Activated CD4-positive, alpha-beta T cell treated with anti-CD3 and anti-CD28 coated beads, Interleukin-2, Interleukin-6, amounts not matched to agents 100 ng/mL and 50 ng/mL, durations not matched to agents 16 hours and 8 hours (primary cell): ENCODE results near the gene TSPEAR.
A peak's percentile ranks its signal among the peaks of the same experiment; 100 is the strongest.
"Not testable (repeated sequence)": the region's sequence is repeated elsewhere in the genome, so short reads cannot be mapped to it uniquely, and the experiment has no call there.

ENCODE experiments used
- DNase-seq: peaks from one replicate; pipeline ENCODE4 v3.0.0-alpha.2; 2020

TSPEAR gene

DNA sequence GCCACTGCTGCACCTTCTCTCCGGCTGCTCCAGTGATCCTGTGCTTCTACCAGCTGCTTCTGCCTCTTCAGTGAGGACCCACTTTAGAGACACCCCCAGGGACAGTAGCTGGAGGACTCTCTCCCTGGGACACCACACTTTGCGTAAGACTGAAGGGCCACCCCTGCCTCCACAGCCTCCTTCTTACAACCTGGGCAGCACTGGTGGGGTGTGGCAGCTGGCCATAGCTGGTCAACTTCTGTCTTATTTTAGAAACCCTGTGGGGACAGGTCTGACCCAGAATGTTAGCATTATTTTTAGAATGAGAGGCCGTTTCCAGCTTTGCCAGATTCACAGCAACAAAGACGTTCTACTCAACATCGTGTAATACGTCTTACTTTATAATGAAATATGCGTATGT is 85.6 kb downstream of the TSPEAR start:
- DNase-seq, result no peak

DNA sequence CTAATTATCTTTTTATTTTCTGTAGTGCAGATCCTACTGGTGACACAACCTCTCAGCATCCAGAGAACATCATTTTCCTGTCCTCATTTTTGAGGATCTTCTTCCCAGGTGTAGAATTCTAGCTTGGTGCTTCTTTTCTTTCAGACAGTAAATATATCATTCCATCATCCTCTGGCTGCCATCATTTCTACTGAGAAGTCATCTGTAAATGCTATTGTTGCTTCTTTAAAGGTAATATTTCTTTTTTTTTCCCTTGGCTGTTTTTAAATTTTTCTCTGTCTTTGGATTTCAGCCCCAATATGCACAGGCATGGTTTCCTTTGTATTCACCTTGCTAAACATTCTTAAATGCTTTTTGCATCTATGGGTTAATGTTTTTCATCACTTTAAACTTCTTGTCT is 87.8 kb downstream of the TSPEAR start:
- no peak for DNase-seq

DNA sequence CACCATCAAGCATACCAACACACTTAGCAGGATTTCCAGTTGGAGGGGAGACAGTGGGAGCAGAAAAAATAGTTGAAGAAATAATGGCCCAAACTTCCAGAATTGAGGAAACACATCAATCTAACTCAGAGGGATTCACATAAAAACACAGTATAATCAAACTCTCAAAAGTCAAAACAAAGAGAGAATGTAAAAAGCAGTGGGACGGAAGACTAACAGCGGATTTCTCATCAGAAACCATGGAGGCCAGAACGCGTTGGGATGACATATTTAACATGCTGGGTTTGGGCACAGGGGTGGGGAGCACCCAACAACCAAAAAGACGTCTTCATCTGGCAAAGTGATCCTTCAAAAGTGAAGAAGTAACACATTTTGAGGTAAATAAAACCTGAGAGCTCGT is 91.5 kb downstream of the TSPEAR start:
- DNase-seq, result no peak

DNA sequence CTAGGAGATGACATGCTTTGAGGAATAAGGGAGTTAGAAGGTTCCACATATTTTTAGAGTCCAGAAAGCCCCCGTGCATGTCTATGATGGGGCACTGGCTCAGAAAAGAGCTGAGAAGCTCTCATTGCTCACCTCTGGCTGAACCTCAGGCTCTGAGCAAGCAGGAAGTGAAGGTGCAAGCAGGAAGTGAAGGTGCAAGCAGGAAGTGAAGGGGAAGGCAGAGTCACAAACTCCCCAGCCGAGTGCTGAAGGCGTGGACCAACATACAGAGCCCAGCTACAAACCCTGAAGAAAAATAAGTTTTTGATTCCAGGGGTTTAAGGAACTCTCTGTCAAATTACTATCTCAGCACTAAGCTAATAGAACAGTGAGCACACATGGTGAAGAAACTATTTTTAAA is 92.5 kb downstream of the TSPEAR start:
- peak; percentile 50 for DNase-seq

DNA sequence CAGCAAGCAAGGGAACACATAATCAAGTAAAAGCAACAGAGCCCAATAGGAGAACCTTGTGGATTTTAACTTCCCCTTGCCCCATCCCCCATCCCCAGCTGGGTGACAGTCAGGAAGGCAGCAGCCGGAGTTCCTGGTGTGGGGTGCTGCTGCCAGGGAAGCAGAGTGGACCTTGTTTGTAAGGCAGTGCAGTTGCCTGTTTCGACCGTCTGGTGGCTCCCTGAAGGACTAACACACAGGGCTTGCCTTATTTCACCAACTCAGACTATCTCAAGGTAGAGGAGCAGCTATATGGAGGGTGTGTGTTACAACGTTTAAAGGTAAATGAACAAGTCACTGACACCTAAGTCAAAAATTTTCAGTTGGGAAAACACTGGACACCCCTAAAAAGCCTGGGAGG is 92.9 kb downstream of the TSPEAR start:
- peak; percentile 4 for DNase-seq

DNA sequence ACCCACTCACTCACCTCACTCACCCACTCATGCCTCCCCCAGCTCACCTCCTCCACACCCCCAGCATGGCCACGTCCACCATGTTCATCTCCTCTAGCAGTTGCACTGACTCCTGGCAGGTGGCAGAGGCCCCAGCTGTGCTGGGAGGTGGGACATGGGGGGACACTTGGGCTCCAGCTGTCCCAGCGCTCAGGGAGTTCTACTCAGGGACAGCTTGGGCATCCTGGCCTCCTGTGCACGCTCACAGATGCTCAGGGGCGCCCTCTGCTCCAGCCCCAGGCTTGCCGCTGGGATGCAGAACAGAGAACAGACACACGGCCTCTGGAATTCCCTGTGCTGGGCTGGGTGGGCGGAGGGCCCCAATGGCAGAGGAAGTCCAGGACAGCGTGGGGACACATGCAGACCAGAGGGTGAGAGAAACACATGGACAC is 94.3 kb downstream of the TSPEAR start:
- DNase-seq, result no peak

DNA sequence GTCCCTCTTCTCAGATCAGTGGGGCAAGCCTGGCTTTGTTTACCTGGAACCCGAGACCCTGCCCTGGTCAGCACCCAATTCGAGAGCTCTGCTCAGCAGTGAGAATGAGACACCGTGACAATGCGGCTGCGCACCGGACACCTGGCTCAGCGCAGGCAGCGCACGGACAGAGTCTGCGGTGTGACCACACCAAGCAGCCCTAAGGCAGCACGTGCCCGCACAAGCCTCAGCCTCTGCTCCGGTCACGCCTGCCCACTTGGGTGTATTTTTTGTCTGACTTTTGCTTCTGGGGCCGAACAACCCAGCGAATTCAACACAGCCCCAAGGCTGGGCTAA is 94.8 kb downstream of the TSPEAR start:
- no peak for DNase-seq

DNA sequence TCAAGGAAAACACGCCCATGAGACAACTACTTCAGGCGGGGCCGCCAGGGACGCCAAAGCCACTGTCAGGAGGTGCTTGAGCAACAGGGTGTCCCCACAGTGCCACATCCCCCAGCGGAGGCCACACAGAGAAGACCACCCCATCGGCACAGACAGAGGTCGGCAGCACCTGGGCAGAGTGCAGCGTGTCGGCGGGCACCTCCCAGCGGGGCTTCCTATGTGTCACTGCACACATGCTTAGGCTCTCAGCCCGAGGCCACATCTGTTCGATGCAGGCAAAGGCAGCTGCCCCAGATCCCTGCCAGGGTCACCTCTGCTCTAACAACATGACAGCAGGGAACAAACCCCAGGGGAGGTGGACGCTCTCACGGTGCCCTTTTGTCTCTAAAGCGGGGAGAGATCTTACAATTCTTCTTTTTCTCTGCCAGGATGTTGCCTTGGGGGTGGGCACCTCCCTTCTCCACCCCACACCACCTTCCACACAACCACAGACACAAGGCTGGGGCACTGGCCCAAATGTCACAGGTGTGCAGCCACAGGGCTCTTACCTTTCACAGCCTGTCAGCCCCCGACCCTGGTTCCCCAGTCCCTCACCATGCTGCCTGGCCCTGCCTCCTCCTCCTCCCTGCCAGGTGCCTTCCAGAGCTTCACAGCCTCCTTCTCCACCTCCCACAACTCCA is 95.3 kb downstream of the TSPEAR start:
- no peak for DNase-seq

DNA sequence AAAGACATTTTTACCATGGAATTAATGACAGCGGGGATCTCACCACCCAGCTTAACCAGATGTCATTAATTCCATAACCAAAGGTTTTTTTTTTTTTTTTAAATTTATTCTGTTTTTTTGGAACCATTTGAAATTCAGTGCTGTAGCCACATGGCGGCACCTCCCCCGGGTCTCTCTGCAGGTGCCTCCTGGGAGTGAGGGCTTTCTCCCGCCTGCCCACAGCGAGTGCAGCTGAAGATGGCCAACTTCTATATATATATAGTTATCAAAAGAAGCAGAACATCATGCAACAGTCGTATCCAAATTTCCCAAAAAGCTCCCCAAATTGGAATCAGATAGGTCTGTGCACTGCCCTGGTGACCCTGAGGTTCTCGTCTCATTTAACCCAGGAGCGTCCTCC is 95.9 kb downstream of the TSPEAR start:
- DNase-seq, result no peak

DNA sequence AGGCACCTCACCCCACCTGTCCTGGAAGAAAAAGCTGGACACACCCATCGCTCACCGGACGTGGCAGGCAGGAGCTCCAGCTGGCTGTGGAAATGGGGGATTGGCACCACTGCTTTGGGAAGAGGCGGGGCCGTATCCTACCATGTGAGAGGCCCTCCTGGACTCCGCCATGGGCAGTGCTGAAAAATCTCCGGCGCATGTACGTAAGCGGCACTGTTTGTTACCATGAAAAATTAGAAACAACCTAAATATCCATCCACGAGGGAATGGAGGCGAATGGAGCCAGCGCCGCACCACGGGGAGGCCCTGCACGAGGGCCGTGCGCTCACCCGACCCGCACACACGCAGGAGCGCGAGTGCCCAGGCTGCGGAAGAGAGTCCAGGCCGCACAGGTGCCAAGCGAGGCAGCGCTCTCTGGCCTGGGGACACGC is 96.4 kb downstream of the TSPEAR start:
- DNase-seq, result no peak

DNA sequence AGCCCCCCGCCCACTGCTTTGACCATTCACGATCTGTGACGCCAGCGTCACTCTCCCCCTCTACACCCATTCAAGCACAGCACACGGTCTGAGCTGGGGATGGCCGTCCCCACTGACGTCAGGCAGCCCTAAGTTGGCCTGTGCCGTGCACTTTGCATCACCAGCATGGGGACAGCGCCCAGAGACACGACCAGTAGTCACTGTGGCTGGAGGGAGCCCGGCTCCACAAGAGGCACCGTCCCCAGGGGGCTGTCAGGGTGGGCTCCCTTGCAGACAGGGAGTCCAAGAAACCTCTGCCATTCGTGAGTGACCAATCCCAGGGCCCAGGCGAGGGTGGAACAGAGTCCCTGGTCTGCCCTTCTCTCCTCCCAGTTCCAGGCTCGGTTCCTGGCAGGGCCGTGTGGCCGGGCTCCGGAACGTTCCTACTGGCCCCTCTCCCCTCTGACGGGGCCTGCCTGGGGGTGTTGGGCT is 97.2 kb downstream of the TSPEAR start:
- DNase-seq, result no peak

DNA sequence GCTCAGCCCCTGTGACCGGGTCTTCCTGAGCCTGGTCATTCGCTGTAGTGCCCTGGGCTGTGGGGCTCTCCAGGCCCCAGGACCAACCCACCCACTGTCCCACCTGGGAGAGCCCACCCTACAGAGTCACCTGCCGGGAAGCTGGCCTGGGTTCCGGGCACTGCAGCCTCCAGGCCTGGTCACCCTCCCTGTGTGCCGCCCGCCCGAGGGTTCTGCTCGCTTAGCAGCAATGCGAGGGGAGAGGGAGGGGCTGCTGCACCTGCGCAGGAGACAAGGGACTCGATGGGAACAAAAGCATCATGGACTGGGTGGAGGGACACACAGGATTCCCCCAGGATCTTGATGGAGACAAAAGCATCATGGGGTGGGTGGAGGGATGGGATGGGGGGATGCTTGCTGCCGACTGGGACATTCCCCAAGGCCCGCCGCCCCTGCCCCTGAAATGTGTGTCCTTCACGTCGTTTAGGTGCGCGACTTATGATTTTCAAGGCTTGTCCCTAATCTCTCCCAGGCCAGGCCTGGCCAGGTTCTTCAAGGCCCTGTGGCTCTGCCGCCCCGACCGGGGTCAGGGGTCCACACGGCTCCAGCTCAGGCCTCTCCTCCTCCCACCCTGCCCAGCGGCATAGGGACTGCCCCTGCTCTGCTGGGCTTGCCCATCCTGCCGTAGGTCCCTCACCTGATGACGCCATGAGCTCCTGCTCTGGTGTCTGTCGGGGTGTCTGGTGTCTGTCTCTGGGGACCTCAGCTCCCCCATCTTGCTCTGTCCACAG is 97.8 kb downstream of the TSPEAR start:
- no peak for DNase-seq

DNA sequence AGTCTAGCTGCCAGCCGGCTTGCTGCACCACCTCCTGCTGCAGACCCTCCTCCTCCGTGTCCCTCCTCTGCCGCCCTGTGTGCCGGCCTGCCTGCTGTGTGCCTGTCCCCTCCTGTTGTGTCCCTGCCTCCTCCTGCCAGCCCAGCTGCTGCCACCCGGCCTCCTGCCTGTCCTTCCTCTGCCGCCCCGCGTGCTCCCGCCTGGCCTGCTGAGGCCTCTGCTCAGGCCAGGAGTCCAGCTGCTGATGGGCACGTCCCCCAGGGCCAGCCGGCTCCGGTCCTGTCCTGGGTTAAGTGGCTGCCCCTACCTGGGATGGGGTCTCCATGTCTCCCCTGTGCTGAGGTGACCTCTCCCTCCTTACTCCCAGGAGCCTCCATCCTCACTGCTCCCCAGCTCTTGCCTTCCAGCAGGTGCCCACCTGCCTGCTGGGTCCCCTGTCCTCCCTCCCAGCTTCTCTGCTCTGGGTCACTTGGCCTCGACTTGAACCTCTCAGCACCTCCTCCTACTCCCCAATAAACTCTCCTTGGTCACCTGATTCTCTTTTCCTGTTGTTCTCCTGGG is 98.6 kb downstream of the TSPEAR start:
- DNase-seq, result no peak

DNA sequence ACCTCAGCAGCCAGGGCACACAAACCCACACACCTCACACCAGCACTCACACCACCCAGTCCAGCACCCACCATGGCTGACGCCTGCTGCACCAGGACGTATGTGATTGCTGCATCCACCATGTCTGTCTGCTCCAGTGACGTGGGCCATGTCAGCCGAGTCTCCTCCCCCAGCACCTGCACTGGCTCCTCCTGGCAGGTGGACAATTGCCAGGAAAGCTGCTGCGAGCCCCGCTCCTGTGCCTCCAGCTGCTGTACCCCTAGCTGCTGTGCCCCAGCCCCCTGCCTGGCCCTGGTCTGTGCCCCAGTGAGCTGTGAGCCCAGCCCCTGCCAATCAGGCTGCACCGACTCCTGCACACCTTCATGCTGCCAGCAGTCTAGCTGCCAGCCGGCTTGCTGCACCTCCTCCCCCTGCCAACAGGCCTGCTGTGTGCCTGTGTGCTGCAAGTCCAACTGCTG is 99.3 kb downstream of the TSPEAR start, which contains the start of gene KRTAP10-8:
Gene KRTAP10-8 (plus strand): TSS at position 51 of the 458 bp plus-strand sequence. CDS start 22 bp downstream, at position 73.
- DNase-seq, result no peak

DNA sequence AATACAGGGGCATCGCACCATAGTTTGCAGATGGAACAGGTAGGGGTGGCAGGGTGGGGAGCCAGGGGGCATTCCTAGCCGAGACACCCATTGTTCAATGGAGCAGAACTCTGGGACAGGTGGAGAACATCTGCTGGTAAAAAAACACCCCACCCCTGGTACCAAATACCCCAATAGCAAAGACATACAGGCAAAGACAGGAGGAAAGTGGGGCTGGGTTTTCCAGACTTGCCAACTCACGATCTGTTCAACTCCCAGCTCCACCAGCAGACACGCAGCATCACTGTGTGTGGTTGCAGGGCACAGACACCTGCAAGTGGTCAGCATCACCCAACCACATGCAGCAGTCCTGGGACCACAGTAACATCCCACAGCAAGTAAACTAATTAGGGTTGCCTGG is 99.8 kb downstream of the TSPEAR start:
- no peak for DNase-seq

DNA sequence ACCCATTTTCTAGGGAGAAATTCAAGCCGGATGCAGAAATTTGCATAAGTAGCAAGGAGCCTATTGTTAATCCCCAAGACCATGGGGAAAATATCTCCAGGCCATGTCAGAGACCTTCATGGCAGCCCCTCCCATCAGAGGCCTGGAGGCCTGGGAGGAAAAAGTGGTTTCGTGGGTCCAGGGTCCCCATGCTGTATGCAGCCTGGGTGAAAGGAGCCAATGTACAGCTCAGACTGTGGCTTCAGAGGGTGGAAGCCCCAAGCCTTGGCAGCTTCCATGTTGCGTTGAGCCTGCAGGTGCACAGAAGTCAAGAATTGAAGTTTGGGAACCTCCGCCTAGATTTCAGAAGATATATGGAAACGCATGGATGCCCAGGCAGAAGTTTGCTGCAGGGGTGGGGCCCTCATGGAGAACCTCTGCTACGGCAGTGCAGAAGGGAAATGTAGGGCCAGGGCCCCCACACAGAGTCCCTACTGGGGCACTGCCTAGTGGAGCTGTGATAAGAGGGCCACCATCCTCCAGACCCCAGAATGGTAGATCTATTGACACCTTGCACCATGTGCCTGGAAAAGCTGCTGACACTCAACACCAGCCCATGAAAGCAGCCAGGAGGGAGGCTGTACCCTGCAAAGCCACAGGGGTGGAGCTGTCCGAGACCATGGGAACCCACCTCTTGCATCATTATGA is 101.1 kb downstream of the TSPEAR start:
- DNase-seq, result not testable (repeated sequence)

DNA sequence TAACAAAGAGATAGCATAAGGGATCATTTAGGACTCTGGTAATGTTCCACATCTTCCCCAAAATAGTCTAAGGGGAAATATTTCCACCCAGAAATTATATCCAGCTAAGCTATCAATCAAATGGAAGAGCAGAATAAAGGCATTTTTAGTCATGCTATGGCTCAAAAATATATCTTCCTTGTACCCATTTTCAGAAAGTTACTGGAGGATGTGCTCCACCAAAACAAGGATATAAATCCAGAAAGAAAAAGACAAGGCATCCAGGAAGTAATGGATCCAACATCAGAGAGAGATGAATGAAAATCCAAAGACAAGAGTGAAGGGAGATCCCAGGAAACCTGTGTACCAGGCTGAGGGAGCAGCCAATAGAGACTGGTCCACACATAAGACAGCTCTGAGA is 102.2 kb downstream of the TSPEAR start:
- DNase-seq, result no peak

DNA sequence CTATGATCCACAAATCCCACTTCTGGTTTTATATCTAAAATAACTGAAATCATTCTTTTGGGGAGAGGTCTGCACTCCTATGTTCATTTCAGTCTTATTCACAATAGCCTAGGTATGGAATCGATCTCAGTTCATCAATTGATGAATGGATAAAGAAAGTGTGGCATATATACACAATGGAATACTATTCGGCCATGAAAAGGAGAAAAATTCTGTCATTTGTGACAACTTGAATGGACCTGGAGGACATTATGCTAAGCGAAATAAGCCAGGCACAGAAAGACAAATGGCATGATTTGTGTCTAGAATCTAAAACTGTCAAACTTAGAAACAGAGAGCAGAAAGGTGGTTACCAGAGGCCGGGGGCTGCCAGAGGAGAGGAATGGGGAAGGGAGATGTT is 104.9 kb downstream of the TSPEAR start:
- DNase-seq, result no peak

DNA sequence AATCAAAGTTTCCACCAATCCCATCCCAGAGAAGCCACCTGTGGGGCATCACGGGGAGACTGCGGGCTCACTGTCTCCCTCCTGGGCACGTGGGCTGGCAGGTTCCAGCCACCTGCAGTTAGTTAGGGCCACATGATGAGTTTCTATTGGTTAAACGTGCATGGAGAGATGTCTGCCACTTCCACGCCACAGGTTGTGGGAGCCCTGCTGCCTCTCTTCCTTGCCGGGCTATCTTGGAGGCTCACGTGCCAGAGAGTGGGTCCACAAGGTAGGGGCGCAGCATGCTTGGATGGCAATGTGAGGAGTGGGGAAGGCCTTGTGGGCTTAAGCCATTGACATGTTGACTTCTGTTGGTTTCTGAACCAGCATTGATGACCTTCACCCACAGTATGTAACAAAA is 107.5 kb downstream of the TSPEAR start:
- DNase-seq, result no peak

DNA sequence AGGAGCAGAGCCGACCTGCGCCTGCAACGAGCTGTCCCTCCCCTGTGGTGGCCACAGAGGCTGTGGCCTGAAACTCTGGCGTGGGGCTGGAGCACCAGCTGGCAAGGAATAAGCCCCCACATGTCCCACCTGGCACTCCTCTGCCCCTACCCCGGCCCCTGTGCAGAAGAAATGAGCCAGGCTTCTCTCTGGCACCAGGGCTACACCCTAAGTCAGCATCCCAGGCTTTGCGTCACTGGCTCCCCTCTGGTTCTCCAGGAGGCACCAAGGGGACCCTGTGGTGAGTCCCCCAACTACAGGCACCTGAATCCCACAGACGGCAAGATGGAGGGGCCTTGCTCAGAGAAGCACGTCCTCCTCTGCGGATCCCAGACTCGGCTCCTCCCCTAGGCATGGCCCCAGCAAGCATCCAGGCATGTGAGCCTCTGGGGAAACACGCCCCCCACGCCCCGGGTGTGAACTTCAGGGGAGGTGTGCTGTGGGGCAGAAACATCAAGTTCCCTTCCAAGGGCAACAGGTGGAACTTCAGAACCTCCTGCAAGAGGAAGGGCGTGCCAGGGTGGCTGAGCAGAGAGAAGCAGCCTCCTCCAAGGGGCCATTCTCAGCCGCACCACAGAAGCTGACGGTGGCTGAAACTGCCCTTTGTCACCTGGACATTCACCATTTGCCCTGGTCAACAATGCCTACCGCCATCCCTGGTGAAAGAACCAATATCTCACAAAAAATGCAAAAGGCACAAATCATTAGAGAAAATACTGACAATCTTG is 108.1 kb downstream of the TSPEAR start:
- no peak for DNase-seq

DNA sequence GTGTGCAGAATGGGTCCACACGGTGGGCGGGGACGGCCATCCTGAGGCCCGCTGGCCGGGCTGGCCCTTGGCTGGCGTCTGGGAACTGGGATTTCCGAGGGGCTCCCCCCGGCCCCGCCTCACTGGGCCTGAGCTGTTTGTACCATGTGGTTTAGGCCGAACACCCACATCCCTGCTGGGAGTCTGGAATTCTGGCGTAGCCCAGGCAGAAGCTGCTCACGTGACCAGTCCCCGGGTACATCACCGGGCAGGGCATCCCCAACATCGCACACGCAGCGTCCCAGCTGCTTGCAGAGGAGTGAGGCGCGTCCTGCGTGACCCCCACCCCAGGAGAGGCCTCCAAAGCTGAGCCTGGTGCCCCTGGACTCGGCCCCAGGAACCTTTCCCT is 108.9 kb downstream of the TSPEAR start:
- DNase-seq, result no peak

DNA sequence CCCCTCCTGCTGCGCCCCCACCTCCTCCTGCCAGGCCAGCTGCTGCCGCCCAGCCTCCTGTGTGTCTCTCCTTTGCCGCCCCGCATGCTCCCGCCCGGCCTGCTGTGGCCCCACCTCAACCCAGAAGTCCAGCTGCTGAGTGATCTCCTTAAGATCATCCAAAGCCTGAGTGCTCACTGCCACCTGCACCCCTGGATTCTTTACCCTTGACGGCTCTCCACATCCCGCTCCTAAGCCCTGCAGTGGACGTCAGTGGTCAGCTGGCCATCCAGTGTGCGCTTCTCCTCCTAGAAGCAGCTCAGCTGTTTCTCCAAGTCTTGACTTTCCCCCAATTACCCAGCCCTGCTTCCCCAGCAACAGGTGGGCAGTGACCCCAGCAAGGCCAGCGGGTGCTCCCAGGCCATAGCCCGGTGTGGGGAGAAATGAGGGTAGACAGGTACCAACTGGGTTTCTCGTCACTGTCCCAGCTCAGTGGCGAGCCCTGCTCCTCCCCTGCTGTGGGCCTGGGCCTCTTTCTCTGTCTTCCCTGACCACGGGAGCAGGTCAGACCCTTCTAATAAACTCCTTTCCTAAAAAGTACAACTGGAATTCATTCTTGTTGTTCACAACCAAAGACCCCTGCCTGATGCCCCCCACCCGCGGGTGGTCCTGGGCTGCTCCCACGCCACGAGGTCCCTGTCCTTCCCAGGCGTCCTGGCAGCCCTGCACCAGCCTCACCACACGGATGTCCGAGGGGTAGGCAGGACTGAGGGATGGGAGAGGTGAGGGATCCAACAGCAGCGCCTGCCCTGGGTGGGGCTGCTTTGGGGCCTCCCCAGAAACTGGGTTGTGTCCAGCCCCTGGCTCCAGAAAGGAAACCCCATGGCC is 109.5 kb downstream of the TSPEAR start:
- DNase-seq, result no peak
